Osteocyte (in vitro differentiated cells): Measurements from ENCODE around the gene SOS1. TPM values are rescaled to one million over a fixed set of nuclear protein-coding genes. Genes with fewer than 3 reads are reported as not detected.

Experiments used
- DNase-seq: peaks from one replicate; pipeline ENCODE4 v3.0.0; 2021; ENCODE audit warnings: mixed read lengths; ENCODE audit not compliant: unreplicated experiment; ENCODE audit errors: extremely low spot score
- H3K27ac Mint-ChIP-seq: one replicate; pipeline ENCODE4 v1.8.0; 2021; ENCODE audit warnings: mild to moderate bottlenecking, mixed read lengths; ENCODE audit not compliant: unreplicated experiment
- H3K27me3 Mint-ChIP-seq: one replicate; pipeline ENCODE4 v1.8.0; 2021; ENCODE audit warnings: mixed read lengths; ENCODE audit not compliant: unreplicated experiment
- H3K36me3 Mint-ChIP-seq: one replicate; pipeline ENCODE4 v1.8.0; 2021; ENCODE audit warnings: mixed read lengths; ENCODE audit not compliant: unreplicated experiment
- H3K4me1 Mint-ChIP-seq: one replicate; pipeline ENCODE4 v1.8.0; 2021; ENCODE audit warnings: mixed read lengths; ENCODE audit not compliant: unreplicated experiment
- H3K4me3 Mint-ChIP-seq: one replicate; pipeline ENCODE4 v1.8.0; 2021; ENCODE audit warnings: mild to moderate bottlenecking, moderate library complexity, mixed read lengths; ENCODE audit not compliant: unreplicated experiment
- H3K9me3 Mint-ChIP-seq: one replicate; pipeline ENCODE4 v1.8.0; 2021; ENCODE audit warnings: mixed read lengths; ENCODE audit not compliant: unreplicated experiment
- total RNA-seq: library from RNA; stranded (reverse); gene quantifications from 2 replicates; pipeline ENCODE4 v1.2.1, GENCODE V29; 2021
- TF ChIP-seq, protein P1 (sequence below): fragments of 200-600 bp; sonication (generic); IDR thresholded peaks from 2 replicates; pipeline ENCODE4 v1.5.0; 2021; ENCODE audit warnings: antibody characterized with exemption, mild to moderate bottlenecking, moderate library complexity

Gene SOS1
- total RNA-seq, 1 donor from 2014 or later = 35.6 TPM

GRCh38 chr2:39007875-39008504, 112.9 kb downstream of the SOS1 start:
- peaks cover 59% of the 10 kb centered on the region for H3K36me3 Mint-ChIP-seq
- no peak for DNase-seq
- H3K27ac Mint-ChIP-seq = no peak overlapping the region
- no peaks in the 10 kb centered on the region for H3K27me3 Mint-ChIP-seq
- H3K9me3 Mint-ChIP-seq = peaks cover 5% of the 10 kb centered on the region
- no peak overlapping the region for H3K4me3 Mint-ChIP-seq
- no peaks in the 10 kb centered on the region for H3K4me1 Mint-ChIP-seq
- TF ChIP-seq, protein P1, sequence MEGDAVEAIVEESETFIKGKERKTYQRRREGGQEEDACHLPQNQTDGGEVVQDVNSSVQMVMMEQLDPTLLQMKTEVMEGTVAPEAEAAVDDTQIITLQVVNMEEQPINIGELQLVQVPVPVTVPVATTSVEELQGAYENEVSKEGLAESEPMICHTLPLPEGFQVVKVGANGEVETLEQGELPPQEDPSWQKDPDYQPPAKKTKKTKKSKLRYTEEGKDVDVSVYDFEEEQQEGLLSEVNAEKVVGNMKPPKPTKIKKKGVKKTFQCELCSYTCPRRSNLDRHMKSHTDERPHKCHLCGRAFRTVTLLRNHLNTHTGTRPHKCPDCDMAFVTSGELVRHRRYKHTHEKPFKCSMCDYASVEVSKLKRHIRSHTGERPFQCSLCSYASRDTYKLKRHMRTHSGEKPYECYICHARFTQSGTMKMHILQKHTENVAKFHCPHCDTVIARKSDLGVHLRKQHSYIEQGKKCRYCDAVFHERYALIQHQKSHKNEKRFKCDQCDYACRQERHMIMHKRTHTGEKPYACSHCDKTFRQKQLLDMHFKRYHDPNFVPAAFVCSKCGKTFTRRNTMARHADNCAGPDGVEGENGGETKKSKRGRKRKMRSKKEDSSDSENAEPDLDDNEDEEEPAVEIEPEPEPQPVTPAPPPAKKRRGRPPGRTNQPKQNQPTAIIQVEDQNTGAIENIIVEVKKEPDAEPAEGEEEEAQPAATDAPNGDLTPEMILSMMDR = no peak

DNA sequence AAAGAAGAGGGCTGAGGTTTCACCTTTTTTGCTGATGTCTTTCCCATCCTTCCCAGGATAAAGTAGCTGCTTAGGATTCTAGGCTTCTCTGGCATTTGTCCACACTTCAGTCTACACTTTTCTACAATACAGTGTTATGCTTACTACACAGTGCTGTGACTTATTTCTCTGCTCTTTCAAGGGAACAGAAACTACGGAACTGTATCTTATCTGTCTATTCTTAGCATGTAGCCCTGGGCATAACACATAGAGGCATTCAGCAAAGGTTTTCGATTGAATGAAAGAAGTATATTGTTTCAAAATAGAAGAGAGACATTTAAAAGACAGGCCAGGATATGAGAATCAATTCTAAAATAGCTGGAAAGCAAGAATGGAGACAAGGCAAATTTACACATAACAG, 120.3 kb downstream of the SOS1 start:
- Mint-ChIP-seq H3K4me1 (peaks cover 8% of the 10 kb centered on the region), H3K27ac (no peak overlapping the region), H3K36me3 (peaks cover 44% of the 10 kb centered on the region), H3K9me3 (no peaks in the 10 kb centered on the region), H3K27me3 (no peaks in the 10 kb centered on the region), H3K4me3 (no peak overlapping the region)
- TF ChIP-seq, protein P1 = no peak
- DNase-seq = no peak

- peak overlapping the region; percentile 74 for H3K27ac Mint-ChIP-seq
- no peak for DNase-seq
- TF ChIP-seq, protein P1 = no peak
- H3K27me3 Mint-ChIP-seq = no peaks in the 10 kb centered on the region
- no peaks in the 10 kb centered on the region for H3K9me3 Mint-ChIP-seq
- H3K36me3 Mint-ChIP-seq = peaks cover 47% of the 10 kb centered on the region
- H3K4me1 Mint-ChIP-seq = peaks cover 8% of the 10 kb centered on the region
- H3K4me3 Mint-ChIP-seq = no peak overlapping the region
These were observed 123.1 kb downstream of the SOS1 start for GRCh38 chr2:38997781-38998180.

DNA sequence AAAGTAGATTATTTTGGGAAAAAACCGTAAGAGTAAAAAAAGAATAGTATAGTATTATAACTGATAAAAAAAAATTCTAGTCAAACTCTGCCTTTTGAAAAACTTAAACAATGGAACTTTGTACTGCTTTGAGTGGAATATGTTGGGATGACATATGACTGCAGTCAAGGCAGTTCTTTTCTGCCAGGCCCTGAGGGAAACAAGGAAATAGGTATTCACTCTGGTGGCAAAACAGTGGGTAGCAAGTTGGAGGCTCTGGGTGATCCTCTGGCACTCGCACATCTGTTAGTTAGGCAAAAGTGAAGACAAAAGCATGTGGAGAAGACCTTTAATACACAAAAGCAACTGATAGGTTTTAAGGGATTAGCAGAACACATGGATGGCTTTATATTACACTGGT, 129.0 kb downstream of the SOS1 start:
- H3K27ac Mint-ChIP-seq = no peak overlapping the region
- H3K4me1 Mint-ChIP-seq = no peaks in the 10 kb centered on the region
- no peak for DNase-seq
- peaks cover 33% of the 10 kb centered on the region for H3K36me3 Mint-ChIP-seq
- H3K9me3 Mint-ChIP-seq = no peaks in the 10 kb centered on the region
- no peak overlapping the region for H3K4me3 Mint-ChIP-seq
- no peaks in the 10 kb centered on the region for H3K27me3 Mint-ChIP-seq
- TF ChIP-seq, protein P1 = no peak

DNA sequence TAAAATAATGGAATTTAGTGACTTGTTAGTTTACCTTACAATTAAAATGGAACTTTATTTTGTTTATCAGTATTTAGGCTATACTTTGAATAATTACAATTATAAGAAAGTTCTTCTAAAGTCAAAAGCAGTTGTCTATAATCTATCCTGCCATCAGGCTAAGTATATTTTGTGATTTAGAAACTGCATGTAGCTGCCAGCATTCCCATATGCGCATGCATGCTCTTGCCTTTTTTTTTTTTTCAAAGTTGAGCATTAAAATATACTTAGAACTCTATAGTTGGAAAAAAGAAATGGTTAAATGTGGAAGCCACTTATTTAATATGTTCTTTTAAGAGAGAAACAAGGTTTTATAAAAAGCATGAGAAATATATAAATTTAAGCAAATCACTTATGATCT, 132.1 kb downstream of the SOS1 start:
- H3K27me3 Mint-ChIP-seq = no peaks in the 10 kb centered on the region
- no peaks in the 10 kb centered on the region for H3K9me3 Mint-ChIP-seq

More for the DNA sequence above, 132.1 kb downstream of the SOS1 start:
- no peak for DNase-seq
- Mint-ChIP-seq H3K27ac (no peak overlapping the region), H3K4me3 (no peak overlapping the region), H3K4me1 (no peaks in the 10 kb centered on the region), H3K36me3 (peaks cover 36% of the 10 kb centered on the region)
- TF ChIP-seq, protein P1 = no peak
